Omental fat pad (tissue), 4 donors: ENCODE results near the gene ACAN. TPM values are rescaled to one million over a fixed set of nuclear protein-coding genes. Genes with fewer than 3 reads are reported as not detected.

Experiments used
- ATAC-seq: fragments of 150-250 bp; one replicate; pipeline ENCODE4 v1.9.1; 2016; ENCODE audit warnings: mild to moderate bottlenecking, moderate library complexity; ENCODE audit not compliant: low FRiP score
- DNase-seq: peaks from one replicate; pipeline ENCODE4 v3.0.0-alpha.2; 2019; ENCODE audit warnings: low spot score
- CTCF ChIP-seq, 3 donors: fragments of 450-650 bp; IDR thresholded peaks; one replicate each; pipeline ENCODE4 v1.5.1; 2016 to 2017; ENCODE audit warnings: antibody characterized with exemption in 3 of 3, mild to moderate bottlenecking in 3 of 3, moderate library complexity in 2 of 3
- total RNA-seq, 4 donors: library from RNA; depleted of rRNA; stranded (reverse); fragments of >200 nt; gene quantifications; one replicate each; pipeline ENCODE4 v1.1.0, GENCODE V29; 2016

Gene ACAN
- total RNA-seq, 4 donors from 2014 or later = 0.06 to 0.12 TPM; not detected in 2

GRCh38 chr15:88860212-88860611 lies 57.0 kb downstream of the ACAN start:
- TF ChIP-seq CTCF (IDR thresholded peaks at IDR 0.05) = no peak
- DNase-seq = no peak
- no peak for ATAC-seq

- no peak for DNase-seq
Measured at GRCh38 chr15:88863412-88863811, 60.2 kb downstream of the ACAN start.

GRCh38 chr15:88864861-88865497 lies 61.7 kb downstream of the ACAN start:
- TF ChIP-seq CTCF (IDR thresholded peaks at IDR 0.05) = no peak
- ATAC-seq (no peak), DNase-seq (no peak)

More at GRCh38 chr15:88863412-88863811, 60.2 kb downstream of the ACAN start:
- no peak for TF ChIP-seq CTCF (IDR thresholded peaks at IDR 0.05)
- ATAC-seq = no peak

- no peak for TF ChIP-seq CTCF (IDR thresholded peaks at IDR 0.05)
- DNase-seq (no peak), ATAC-seq (peak; percentile 60)
Measured at GRCh38 chr15:88865498-88866099, 62.4 kb downstream of the ACAN start.

GRCh38 chr15:88866295-88866881 lies 63.2 kb downstream of the ACAN start:
- ATAC-seq (no peak), DNase-seq (no peak)
- no peak for TF ChIP-seq CTCF (IDR thresholded peaks at IDR 0.05)

GRCh38 chr15:88871313-88871712 lies 68.1 kb downstream of the ACAN start:
- TF ChIP-seq CTCF (IDR thresholded peaks at IDR 0.05) = no peak
- DNase-seq = no peak
- ATAC-seq = no peak

- no peak for ATAC-seq
- DNase-seq = no peak
- no peak for TF ChIP-seq CTCF (IDR thresholded peaks at IDR 0.05)
Measured at GRCh38 chr15:88872106-88872505, 68.9 kb downstream of the ACAN start.
